Mucosa of rectum (tissue), 2 donors: ENCODE data around the gene LAMA4.

Experiments
- H3K27ac ChIP-seq, 2 donors: one replicate each; pipeline ENCODE4 v1.7.0; 2013; ENCODE audit warnings: inconsistent platforms in 2 of 2, low read depth in 2 of 2, low read length in 2 of 2
- H3K27me3 ChIP-seq, 2 donors: one replicate each; pipeline ENCODE4 v1.7.0; 2013; ENCODE audit warnings: low read length in 2 of 2; ENCODE audit not compliant: control insufficient read depth in 2 of 2, insufficient read depth in 2 of 2
- H3K36me3 ChIP-seq, 2 donors: one replicate each; pipeline ENCODE4 v1.7.0; 2013; ENCODE audit warnings: low read length in 2 of 2; ENCODE audit not compliant: control insufficient read depth in 2 of 2, insufficient read depth in 2 of 2
- H3K4me1 ChIP-seq, 2 donors: one replicate each; pipeline ENCODE4 v1.7.0; 2013; ENCODE audit warnings: low read length in 2 of 2, mild to moderate bottlenecking in 1 of 2; ENCODE audit not compliant: control insufficient read depth in 2 of 2, insufficient read depth in 2 of 2
- H3K4me3 ChIP-seq, 2 donors: one replicate each; pipeline ENCODE4 v1.7.0; 2013; ENCODE audit warnings: low read length in 2 of 2
- H3K9ac ChIP-seq, 2 donors: one replicate each; pipeline ENCODE4 v1.7.0; 2013; ENCODE audit warnings: low read length in 2 of 2, low read depth in 1 of 2, mild to moderate bottlenecking in 1 of 2
- H3K9me3 ChIP-seq, 2 donors: one replicate each; pipeline ENCODE4 v1.7.0; 2013; ENCODE audit warnings: low read length in 2 of 2; ENCODE audit not compliant: control insufficient read depth in 2 of 2
- donor health status: healthy.
- donor health status: Normal muscosa, but diverticular disease.

Gene LAMA4

DNA sequence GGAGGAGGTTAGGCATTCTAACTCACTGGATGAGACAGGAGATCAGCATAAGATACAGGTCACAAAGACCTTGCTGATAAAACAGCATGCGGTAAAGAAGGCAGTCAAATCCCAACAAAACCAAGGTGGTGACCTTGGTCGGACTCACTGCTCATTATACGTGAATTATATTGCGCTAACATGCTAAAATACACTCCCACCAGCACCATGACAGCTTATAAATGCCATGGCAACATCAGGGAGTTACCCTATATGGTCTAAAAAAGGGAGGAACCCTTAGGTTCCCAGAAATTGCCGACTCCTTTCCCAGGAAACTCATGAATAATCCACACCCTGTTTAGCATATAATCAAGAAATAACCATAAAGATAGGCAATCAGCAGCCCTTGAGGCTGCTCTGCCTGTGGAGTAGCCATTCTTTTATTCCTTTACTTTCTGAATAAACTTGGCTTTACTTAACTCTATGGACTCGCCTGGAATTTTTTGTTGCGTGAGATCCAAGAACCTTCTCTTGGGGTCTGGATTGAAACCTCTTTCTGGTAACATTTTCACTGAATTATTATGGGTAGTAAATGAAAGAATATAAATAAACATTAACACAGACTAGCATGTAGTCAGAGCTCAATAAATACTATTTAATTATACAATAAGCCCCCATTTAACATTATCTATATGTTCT, 3.0 kb upstream of the LAMA4 start:
- H3K27ac ChIP-seq: no peak overlapping the region
- H3K36me3 ChIP-seq: no peaks in the 10 kb centered on the region

DNA sequence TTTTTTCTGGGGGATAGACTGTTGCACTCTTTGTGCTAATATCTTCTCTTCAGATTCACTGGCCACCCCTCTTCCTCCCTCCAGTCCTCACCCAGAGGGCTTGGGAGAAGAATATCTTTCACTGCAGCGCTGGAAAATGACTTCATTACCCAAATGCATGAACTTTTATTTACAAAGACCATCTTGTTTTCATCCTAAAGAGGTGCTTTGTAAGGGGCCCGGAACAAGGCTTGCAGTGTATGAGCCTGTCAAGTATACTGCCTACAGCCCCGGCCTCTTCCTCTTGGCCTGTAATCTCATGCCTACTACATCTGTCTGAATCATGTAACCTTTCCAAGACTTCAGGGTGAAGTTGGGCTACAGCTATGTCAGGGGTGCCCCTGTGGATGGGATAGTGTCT, 554 bp upstream of the LAMA4 start:
- Histone ChIP-seq H3K4me3 (peak overlapping the region; percentile 71 to 74), H3K9me3 (no peaks in the 10 kb centered on the region), H3K36me3 (no peaks in the 10 kb centered on the region), H3K27me3 (peaks cover 0 to 5% of the 10 kb centered on the region in 2 donors), H3K27ac (peak overlapping the region; percentile 67 to 80), H3K9ac (no peak overlapping the region), H3K4me1 (peaks cover 0 to 3% of the 10 kb centered on the region in 2 donors)

More for the DNA sequence above, 3.0 kb upstream of the LAMA4 start:
- Histone ChIP-seq H3K4me3 (no peak overlapping the region), H3K27me3 (peaks cover 0 to 5% of the 10 kb centered on the region in 2 donors), H3K4me1 (peaks cover 0 to 3% of the 10 kb centered on the region in 2 donors), H3K9me3 (no peaks in the 10 kb centered on the region), H3K9ac (no peak overlapping the region)

DNA sequence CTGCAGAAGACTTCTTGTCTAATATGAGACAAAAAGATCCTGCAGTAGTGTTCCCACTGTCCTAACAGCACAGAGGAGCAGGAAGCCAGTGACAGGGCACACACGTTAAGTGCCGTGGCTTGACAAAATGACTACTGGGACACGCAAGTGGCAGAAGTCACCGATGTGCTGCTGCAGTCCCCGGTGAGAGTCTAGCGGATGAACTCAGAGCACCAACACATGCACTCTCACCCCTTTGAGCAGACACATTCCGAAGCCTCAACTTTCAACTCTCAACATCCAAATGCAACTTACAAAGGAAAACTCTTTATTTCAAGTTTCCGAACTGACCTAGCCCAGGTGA, 898 bp downstream of the LAMA4 start:
- Histone ChIP-seq H3K27ac (peak overlapping the region; percentile 67 to 80), H3K9ac (peak overlapping the region; percentile 67 to 70), H3K4me3 (peak overlapping the region; percentile 71 to 74), H3K9me3 (no peaks in the 10 kb centered on the region), H3K4me1 (peaks cover 0 to 3% of the 10 kb centered on the region in 2 donors), H3K36me3 (no peaks in the 10 kb centered on the region), H3K27me3 (peaks cover 0 to 5% of the 10 kb centered on the region in 2 donors)

- Histone ChIP-seq H3K36me3 (no peaks in the 10 kb centered on the region), H3K27ac (peak overlapping the region; percentile 67 to 80), H3K9me3 (no peaks in the 10 kb centered on the region), H3K9ac (peak overlapping the region; percentile 43 to 67), H3K4me1 (peaks cover 0 to 3% of the 10 kb centered on the region in 2 donors), H3K4me3 (peak overlapping the region; percentile 71 to 74), H3K27me3 (peaks cover 0 to 5% of the 10 kb centered on the region in 2 donors)
Observed at GRCh38 chr6:112252571-112253497, 1.5 kb downstream of the LAMA4 start.

- Histone ChIP-seq H3K27ac (peak overlapping the region; percentile 44 to 56), H3K36me3 (no peaks in the 10 kb centered on the region), H3K4me1 (peaks cover 0 to 3% of the 10 kb centered on the region in 2 donors), H3K4me3 (peak overlapping the region; percentile 22 to 71), H3K9ac (peak overlapping the region in 1 of 2 donors; percentile 14), H3K9me3 (no peaks in the 10 kb centered on the region), H3K27me3 (peaks cover 0 to 5% of the 10 kb centered on the region in 2 donors)
Observed at GRCh38 chr6:112251171-112251875, 3.0 kb downstream of the LAMA4 start.

DNA sequence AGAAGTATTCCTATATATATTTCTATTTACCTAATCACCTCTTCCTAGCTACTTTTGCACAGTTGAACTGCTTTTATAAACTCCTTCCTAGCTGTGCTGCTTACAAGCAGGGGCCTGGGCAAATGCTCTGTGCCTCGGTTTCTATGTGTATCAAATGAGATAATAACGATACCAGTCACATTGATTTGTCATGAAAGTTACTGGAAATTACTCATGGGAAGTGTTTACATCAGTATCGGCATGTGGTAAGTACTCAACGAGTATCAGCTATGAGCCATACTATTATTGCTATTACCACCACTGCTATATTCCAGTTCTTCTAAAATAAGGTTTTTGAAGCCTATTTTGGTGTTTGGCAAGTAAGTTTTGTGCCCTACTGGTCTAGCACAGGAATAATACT, 4.9 kb downstream of the LAMA4 start:
- Histone ChIP-seq H3K4me3 (peak overlapping the region in 1 of 2 donors; percentile 17), H3K4me1 (peaks cover 0 to 2% of the 10 kb centered on the region in 2 donors), H3K36me3 (no peaks in the 10 kb centered on the region), H3K27ac (peak overlapping the region in 1 of 2 donors; percentile 10), H3K9me3 (no peaks in the 10 kb centered on the region), H3K9ac (no peak overlapping the region), H3K27me3 (peaks cover 0 to 5% of the 10 kb centered on the region in 2 donors)

GRCh38 chr6:112247275-112247674, 7.1 kb downstream of the LAMA4 start:
- H3K27me3 ChIP-seq: no peaks in the 10 kb centered on the region
- H3K4me3 ChIP-seq: no peak overlapping the region
- peaks cover 0 to 2% of the 10 kb centered on the region in 2 donors for H3K4me1 ChIP-seq
- H3K9ac ChIP-seq: no peak overlapping the region
- H3K27ac ChIP-seq: peak overlapping the region; percentile 24 to 25
- no peaks in the 10 kb centered on the region for H3K36me3 ChIP-seq
- H3K9me3 ChIP-seq: no peaks in the 10 kb centered on the region

GRCh38 chr6:112245511-112246203, 8.7 kb downstream of the LAMA4 start:
- H3K27ac ChIP-seq: peak overlapping the region; percentile 9 to 39
- no peak overlapping the region for H3K9ac ChIP-seq
- peaks cover 0 to 2% of the 10 kb centered on the region in 2 donors for H3K4me1 ChIP-seq

DNA sequence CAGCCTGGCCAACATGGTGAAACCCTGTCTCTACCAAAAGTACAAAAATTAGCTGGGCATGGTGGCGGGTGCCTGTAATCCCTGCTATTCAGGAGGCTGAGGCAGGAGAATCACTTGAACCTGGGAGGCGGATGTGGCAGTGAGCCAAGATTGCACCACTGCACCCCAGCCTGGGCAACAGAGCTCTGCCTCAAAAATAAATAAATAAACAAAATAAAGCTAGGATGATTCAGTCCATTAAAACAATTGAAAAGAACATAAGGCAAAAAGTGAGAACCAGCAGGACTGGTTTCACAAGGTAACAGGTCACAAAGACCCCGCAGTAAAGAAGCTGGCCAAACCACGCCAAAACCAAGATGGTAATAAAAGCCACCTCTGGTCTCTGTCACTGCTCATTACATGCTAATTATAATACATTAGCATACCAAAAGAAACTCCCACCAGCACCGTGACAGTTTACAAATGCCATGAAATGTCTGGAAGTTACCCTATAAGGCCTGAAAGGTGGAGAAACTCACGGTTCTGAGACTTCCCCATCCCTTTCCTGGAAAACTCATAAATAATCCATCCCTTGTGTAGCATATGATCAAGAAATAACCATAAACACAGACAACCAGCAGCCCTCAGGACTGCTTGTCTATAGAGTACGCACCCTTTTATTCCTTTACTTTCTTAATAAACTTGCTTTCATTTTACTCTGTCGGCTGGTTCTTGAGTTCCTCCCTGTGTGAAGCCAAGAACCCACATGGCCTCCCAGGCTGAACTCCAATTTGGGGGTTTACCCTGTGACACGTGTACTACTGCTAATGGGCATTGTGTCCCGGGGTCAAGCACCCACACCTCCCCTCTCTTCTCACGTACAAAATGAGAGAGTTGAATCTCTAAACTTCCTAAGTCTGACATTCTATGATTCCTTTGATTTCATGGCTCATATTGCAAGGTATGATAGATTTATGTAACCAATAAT, 10.2 kb downstream of the LAMA4 start:
- H3K4me1 ChIP-seq: peaks cover 0 to 2% of the 10 kb centered on the region in 2 donors
- no peaks in the 10 kb centered on the region for H3K9me3 ChIP-seq
- H3K4me3 ChIP-seq: no peak overlapping the region
- no peak overlapping the region for H3K9ac ChIP-seq
- H3K36me3 ChIP-seq: no peaks in the 10 kb centered on the region
- no peaks in the 10 kb centered on the region for H3K27me3 ChIP-seq
- peak overlapping the region; percentile 29 to 39 for H3K27ac ChIP-seq

More at GRCh38 chr6:112245511-112246203, 8.7 kb downstream of the LAMA4 start:
- no peaks in the 10 kb centered on the region for H3K36me3 ChIP-seq
- H3K9me3 ChIP-seq: no peaks in the 10 kb centered on the region
- H3K27me3 ChIP-seq: no peaks in the 10 kb centered on the region
- H3K4me3 ChIP-seq: no peak overlapping the region
